ENCODE data around the gene ACBD4. TPM values are rescaled to one million over a fixed set of nuclear protein-coding genes. Genes with fewer than 3 reads are reported as not detected.

The ACBD4 gene
- total RNA-seq, 4 donors from 2014 or later = 6.2 to 37.7 (median 10.9) TPM

- H3K9me3 ChIP-seq = no peaks in the 10 kb centered on the region
- TF ChIP-seq POLR2AphosphoS5 (IDR thresholded peaks at IDR 0.05) (peak in 2 of 3 donors; percentile 12 to 39), CTCF (IDR thresholded peaks at IDR 0.05) (no peak)
- H3K4me3 ChIP-seq = no peak overlapping the region
- H3K27ac ChIP-seq = peak overlapping the region; percentile 91
- peaks cover 90% of the 10 kb centered on the region for H3K36me3 ChIP-seq
- H3K27me3 ChIP-seq = no peaks in the 10 kb centered on the region
- DNase-seq (ENCODE audit: low spot score in 2 of 2) = no peak
- H3K4me1 ChIP-seq = peaks cover 44% of the 10 kb centered on the region
- 19% methylated on average over 13 of the region's 13 CpGs for WGBS
Observed at GRCh38 chr17:45093444-45094110, 41.9 kb upstream of the ACBD4 start.

GRCh38 chr17:45096141-45096540, 39.3 kb upstream of the ACBD4 start:
- Histone ChIP-seq H3K27me3 (no peaks in the 10 kb centered on the region), H3K36me3 (peaks cover 81% of the 10 kb centered on the region), H3K9me3 (no peaks in the 10 kb centered on the region), H3K27ac (no peak overlapping the region), H3K4me1 (peaks cover 51% of the 10 kb centered on the region), H3K4me3 (no peak overlapping the region)
- TF ChIP-seq EP300 (IDR thresholded peaks at IDR 0.05) (no peak), CTCF (IDR thresholded peaks at IDR 0.05) (peak; percentile 11 to 12), POLR2A (IDR thresholded peaks at IDR 0.05) (no peak)
- WGBS = 59% methylated on average over 3 of the region's 3 CpGs
- no peak for DNase-seq (ENCODE audit: low spot score in 2 of 2)

- H3K4me1 ChIP-seq = peaks cover 52% of the 10 kb centered on the region
- peaks cover 81% of the 10 kb centered on the region for H3K36me3 ChIP-seq
- TF ChIP-seq CTCF (IDR thresholded peaks at IDR 0.05) = no peak
- TF ChIP-seq POLR2A (IDR thresholded peaks at IDR 0.05) = no peak
- TF ChIP-seq EP300 (IDR thresholded peaks at IDR 0.05) = no peak
- DNase-seq (ENCODE audit: low spot score in 2 of 2) = no peak
- no peak overlapping the region for H3K27ac ChIP-seq
- no peaks in the 10 kb centered on the region for H3K9me3 ChIP-seq
- 85% methylated on average over 11 of the region's 11 CpGs for WGBS
- H3K27me3 ChIP-seq = no peaks in the 10 kb centered on the region
- no peak overlapping the region for H3K4me3 ChIP-seq
Observed at GRCh38 chr17:45096926-45097325, 38.6 kb upstream of the ACBD4 start.

GRCh38 chr17:45098081-45098868, 37.2 kb upstream of the ACBD4 start:
- no peak for DNase-seq (ENCODE audit: low spot score in 2 of 2)
- H3K4me3 ChIP-seq = no peak overlapping the region
- H3K4me1 ChIP-seq = peaks cover 52% of the 10 kb centered on the region
- TF ChIP-seq POLR2AphosphoS5 (IDR thresholded peaks at IDR 0.05) (no peak), EP300 (IDR thresholded peaks at IDR 0.05) (no peak), POLR2A (IDR thresholded peaks at IDR 0.05) (no peak), CTCF (IDR thresholded peaks at IDR 0.05) (no peak)
- H3K36me3 ChIP-seq = peaks cover 87% of the 10 kb centered on the region
- WGBS = 64% methylated on average over 6 of the region's 13 CpGs
- H3K9me3 ChIP-seq = no peaks in the 10 kb centered on the region
- no peaks in the 10 kb centered on the region for H3K27me3 ChIP-seq
- H3K27ac ChIP-seq = peak overlapping the region; percentile 52

GRCh38 chr17:45098869-45099616, 36.4 kb upstream of the ACBD4 start:
- H3K9me3 ChIP-seq = no peaks in the 10 kb centered on the region
- H3K27me3 ChIP-seq = no peaks in the 10 kb centered on the region
- peak; percentile 71 to 91 for TF ChIP-seq CTCF (IDR thresholded peaks at IDR 0.05)
- TF ChIP-seq POLR2A (IDR thresholded peaks at IDR 0.05) = no peak
- TF ChIP-seq POLR2AphosphoS5 (IDR thresholded peaks at IDR 0.05) = peak in 1 of 3 donors; percentile 26
- peak overlapping the region; percentile 52 for H3K27ac ChIP-seq
- DNase-seq (ENCODE audit: low spot score in 2 of 2) = peak; percentile 91 to 96
- 48% methylated on average over 9 of the region's 9 CpGs for WGBS
- H3K36me3 ChIP-seq = peaks cover 89% of the 10 kb centered on the region
- H3K4me1 ChIP-seq = peaks cover 47% of the 10 kb centered on the region
- H3K4me3 ChIP-seq = no peak overlapping the region

All from suprapubic skin (tissue), 4 donors.